Activated naive CD4-positive, alpha-beta T cell treated with anti-CD3 and anti-CD28 coated beads, Interleukin-2, amount 50 U/mL, for 72 hours (primary cell): ENCODE data around the gene PALM. TPM values are rescaled to one million over a fixed set of nuclear protein-coding genes. Genes with fewer than 3 reads are reported as not detected.
"Not testable (repeated sequence)": the region's sequence is repeated elsewhere in the genome, so short reads cannot be mapped to it uniquely, and the experiment has no call there.

Source experiments
- ATAC-seq, 2 donors: fragments of 150-1000 bp; cut with Tn5 transposase; 2 replicates each; pipeline ENCODE4 v1.10.0; 2021; ENCODE audit warnings: mild to moderate bottlenecking in 2 of 2, moderate library complexity in 2 of 2
- DNase-seq, 2 donors: peaks; one replicate each; pipeline ENCODE4 v3.0.0; 2021 to 2022; ENCODE audit warnings: low spot score in 2 of 2
- H3K27ac Mint-ChIP-seq, 2 donors: one replicate each; pipeline ENCODE4 v1.8.0; 2022; ENCODE audit warnings: mild to moderate bottlenecking in 2 of 2, mixed read lengths in 2 of 2
- H3K36me3 Mint-ChIP-seq, 2 donors: one replicate each; pipeline ENCODE4 v1.8.0; 2022; ENCODE audit warnings: mixed read lengths in 2 of 2
- H3K9me3 Mint-ChIP-seq, 2 donors: one replicate each; pipeline ENCODE4 v1.8.0; 2022; ENCODE audit warnings: mixed read lengths in 2 of 2
- total RNA-seq, 2 donors: library from RNA; stranded (reverse); gene quantifications; one replicate each; pipeline ENCODE4 v1.2.3, GENCODE V29; 2022

Gene PALM
- total RNA-seq, 2 donors from 2014 or later: 0.66 TPM; not detected in 1

- Mint-ChIP-seq H3K36me3 (peaks cover 7 to 9% of the 10 kb centered on the region in 2 donors), H3K27ac (no peak overlapping the region), H3K9me3 (peaks cover 4 to 8% of the 10 kb centered on the region in 2 donors)
- ATAC-seq (no peak), DNase-seq (no peak)
Observed at GRCh38 chr19:718991-719512, 10.3 kb downstream of the PALM start.

DNA sequence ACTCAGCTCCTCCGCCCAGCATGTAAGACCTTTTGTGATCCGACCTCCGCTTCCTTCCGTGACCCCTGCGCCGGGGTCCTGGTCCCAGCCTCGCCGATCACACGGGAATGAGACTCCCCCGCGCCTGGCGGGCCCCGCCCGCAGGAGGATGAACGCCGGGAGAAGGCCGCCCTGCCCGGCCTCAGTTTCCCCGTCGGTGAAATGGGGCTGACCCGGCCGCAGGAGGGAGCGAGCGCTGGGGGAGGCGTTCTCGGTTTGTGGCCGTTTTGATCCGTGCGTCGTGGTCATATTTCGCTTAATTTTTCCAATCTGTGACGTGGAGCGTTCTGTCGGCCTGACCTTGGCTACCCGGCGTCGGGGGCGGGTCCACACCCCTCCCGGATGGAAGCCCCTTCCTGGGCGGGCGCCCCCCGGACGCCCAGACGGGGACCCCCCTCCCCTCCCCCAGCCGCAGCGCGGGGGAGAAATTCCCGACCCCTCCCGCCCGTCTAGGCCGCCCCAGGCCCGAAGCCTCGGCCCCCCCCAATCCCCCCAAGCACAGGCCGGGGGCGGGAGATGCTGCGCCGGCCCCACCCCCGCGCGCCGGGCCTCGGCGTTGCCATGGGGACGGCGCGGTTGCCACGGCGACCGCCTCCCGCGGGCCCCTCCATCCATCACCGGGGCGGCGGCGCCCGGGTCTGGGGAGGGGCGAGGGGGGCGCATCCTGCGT, 11.1 kb downstream of the PALM start:
- H3K27ac Mint-ChIP-seq: no peak overlapping the region
- no peak for ATAC-seq
- H3K9me3 Mint-ChIP-seq: peaks cover 4 to 8% of the 10 kb centered on the region in 2 donors
- no peak for DNase-seq
- H3K36me3 Mint-ChIP-seq: peaks cover 7 to 9% of the 10 kb centered on the region in 2 donors

GRCh38 chr19:720345-721160, 11.8 kb downstream of the PALM start:
- Mint-ChIP-seq H3K9me3 (peaks cover under 1 to 5% of the 10 kb centered on the region in 2 donors), H3K27ac (no peak overlapping the region), H3K36me3 (peaks cover 3 to 5% of the 10 kb centered on the region in 2 donors)
- no peak for DNase-seq
- no peak for ATAC-seq

GRCh38 chr19:722553-723101, 13.9 kb downstream of the PALM start:
- H3K27ac Mint-ChIP-seq: no peak overlapping the region
- no peak for DNase-seq
- H3K9me3 Mint-ChIP-seq: no peaks in the 10 kb centered on the region
- no peak for ATAC-seq
- no peaks in the 10 kb centered on the region for H3K36me3 Mint-ChIP-seq

- no peak for ATAC-seq
- Mint-ChIP-seq H3K9me3 (no peaks in the 10 kb centered on the region), H3K27ac (no peak overlapping the region), H3K36me3 (no peaks in the 10 kb centered on the region)
- no peak for DNase-seq
Observed at GRCh38 chr19:723247-723646, 14.5 kb downstream of the PALM start.

DNA sequence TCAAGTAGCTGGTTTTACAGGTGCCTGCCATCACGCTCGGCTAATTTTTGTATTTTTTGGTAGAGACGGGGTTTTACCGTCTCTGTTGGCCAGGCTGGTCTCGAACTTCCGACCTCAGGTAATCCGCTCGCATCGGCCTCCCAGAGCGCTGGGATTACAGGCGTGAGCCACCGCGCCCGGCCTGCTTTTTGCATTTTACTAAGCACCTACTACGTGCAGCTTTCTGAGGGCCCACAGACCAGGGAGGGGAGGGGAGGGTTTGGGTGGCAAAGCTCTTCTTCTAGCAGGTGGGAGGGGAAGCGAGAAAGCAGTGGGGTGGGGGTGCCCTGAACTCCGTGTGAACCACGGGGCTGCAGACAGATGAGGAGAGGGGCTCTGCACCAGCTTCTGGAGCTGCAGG, 15.0 kb downstream of the PALM start:
- H3K36me3 Mint-ChIP-seq: no peaks in the 10 kb centered on the region
- H3K27ac Mint-ChIP-seq: no peak overlapping the region
- H3K9me3 Mint-ChIP-seq: no peaks in the 10 kb centered on the region
- DNase-seq (no peak), ATAC-seq (no peak)

DNA sequence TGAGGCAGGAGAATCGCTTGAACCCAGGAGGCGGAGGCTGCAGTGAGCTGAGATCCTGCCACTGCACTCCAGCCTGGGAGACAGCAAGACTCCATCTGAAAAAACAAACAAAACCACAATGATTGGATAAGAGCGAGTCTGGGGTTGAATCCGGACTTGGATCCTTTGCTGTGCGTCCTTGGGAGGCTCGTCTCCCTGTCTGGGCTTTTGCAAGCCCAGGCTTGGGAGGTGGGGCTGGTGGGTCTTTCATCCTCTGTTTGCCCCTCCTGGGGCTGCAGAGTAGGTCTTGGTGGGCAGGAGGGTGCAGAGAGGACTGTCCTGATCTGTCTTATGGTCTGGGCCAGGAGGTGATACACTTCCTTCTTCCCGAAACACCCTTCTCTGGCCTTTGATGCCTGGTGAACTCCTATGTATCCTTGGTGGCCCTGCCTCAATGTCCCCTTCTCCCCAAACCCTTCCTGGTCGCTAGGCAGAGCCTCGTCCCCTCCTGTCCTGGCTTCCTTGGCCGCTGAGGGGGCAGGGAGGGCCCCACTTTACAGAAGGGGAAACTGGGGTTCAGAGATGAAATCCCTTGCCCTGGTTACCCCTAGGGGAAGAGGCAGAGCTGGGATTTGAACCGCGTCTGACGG, 16.8 kb downstream of the PALM start:
- Mint-ChIP-seq H3K36me3 (no peaks in the 10 kb centered on the region), H3K9me3 (no peaks in the 10 kb centered on the region), H3K27ac (no peak overlapping the region)
- no peak for ATAC-seq
- DNase-seq: no peak

DNA sequence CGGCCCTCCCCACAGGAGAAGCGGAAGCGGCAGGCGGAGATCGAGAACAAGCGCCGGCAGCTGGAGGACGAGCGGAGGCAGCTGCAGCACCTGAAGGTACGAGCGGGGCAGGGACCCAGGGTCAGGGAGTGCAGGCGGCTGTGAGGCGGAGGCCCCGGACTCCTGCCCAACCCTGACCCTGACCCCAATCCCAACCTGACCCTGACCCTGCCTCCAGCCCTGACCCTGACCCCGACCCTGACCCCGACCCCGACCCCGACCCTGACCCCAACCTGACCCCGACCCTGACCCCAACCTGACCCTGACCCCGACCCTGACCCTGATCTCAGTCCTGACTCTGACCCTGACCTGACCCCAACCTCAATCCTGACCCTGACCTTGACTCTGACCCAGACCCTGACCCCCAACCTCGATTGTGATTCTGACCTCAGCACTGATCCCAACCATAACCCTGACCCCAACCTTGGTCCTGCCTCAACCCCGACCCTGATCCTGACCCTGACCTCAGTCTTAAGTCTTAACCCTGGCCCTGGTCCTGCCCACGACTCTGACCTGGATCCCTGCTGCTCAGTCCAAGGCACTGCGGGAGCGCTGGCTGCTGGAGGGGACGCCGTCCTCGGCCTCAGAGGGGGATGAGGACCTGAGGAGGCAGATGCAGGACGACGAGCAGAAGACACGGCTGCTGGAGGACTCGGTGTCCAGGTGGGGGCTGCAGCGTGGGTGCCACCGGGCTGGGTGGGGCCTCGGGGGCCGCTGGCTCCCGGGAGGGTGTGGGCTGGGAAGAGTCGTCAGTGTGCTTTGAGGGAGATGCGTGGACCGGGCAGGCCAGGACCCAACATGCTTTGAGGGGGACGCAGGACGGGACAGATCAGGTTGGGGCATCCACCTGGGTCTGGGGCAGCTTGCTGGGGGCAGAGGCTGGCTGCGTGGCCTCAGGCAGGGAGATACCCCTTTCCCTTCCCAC, 18.5 kb downstream of the PALM start:
- Mint-ChIP-seq H3K36me3 (no peaks in the 10 kb centered on the region), H3K27ac (no peak overlapping the region), H3K9me3 (no peaks in the 10 kb centered on the region)
- DNase-seq (no peak), ATAC-seq (no peak)

- DNase-seq: no peak
- H3K27ac Mint-ChIP-seq: no peak overlapping the region
- no peaks in the 10 kb centered on the region for H3K9me3 Mint-ChIP-seq
- no peak for ATAC-seq
- no peaks in the 10 kb centered on the region for H3K36me3 Mint-ChIP-seq
Observed at GRCh38 chr19:728011-728410, 19.3 kb downstream of the PALM start.

DNA sequence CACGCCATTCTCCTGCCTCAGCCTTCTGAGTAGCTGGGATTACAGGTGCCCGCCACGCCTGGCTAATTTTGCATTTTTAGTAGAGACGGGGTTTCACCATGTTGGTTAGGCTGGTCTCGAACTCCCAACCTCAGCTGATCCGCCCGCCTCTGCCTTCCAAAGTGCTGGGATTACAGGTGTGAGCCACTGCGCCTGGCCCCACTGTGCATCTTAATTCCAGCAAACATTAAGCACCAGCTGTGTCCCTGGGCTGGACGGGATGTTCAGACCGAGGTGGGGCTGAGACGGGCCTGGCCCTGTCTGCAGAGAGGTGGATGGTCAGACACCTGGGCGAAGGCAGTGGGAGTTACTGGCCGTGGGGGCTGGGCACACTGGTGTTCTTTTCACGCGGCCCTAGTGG, 20.8 kb downstream of the PALM start:
- ATAC-seq, H3K9me3 Mint-ChIP-seq, DNase-seq, H3K36me3 Mint-ChIP-seq, H3K27ac Mint-ChIP-seq: not testable (repeated sequence)

DNA sequence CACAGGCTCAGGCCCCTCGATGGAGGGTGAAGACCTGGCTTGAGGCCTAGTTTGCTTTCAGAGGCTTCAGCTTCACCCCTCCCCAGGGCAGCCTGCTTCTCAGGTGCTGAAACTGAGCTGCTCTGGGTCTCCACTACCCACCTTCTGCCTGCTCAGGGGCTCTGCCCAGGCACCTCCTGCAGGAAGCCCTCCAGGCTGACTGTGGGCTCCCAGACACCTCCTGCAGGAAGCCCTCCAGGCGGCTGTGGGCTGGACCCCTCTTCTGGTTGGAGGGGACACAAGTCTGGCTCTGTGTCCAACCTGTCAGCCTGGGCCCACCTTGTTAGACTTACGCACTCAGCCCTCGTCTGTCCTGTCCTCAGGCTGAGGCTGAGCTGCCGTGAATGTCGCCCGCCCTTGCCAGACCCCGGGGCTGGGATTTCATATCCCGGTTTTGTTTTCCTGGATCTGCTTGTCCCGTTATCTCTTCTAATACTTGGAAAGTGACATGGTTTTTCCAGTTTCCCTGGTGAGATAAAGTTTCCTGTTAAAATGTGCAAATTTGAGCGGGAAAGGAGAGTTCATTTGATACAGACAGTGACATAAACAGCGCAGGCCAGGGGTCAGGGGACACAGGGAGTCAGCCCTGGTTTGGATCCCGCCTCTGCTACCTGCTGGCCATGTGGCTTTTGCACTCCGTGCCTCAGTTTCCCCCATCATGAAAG, 21.4 kb downstream of the PALM start:
- no peaks in the 10 kb centered on the region for H3K36me3 Mint-ChIP-seq
- H3K9me3 Mint-ChIP-seq: no peaks in the 10 kb centered on the region
- no peak for ATAC-seq
- no peak for DNase-seq
- H3K27ac Mint-ChIP-seq: peak overlapping the region in 1 of 2 donors; percentile 44

GRCh38 chr19:731000-731399, 22.3 kb downstream of the PALM start:
- DNase-seq: no peak
- no peaks in the 10 kb centered on the region for H3K9me3 Mint-ChIP-seq
- no peak for ATAC-seq
- no peak overlapping the region for H3K27ac Mint-ChIP-seq
- H3K36me3 Mint-ChIP-seq: no peaks in the 10 kb centered on the region

DNA sequence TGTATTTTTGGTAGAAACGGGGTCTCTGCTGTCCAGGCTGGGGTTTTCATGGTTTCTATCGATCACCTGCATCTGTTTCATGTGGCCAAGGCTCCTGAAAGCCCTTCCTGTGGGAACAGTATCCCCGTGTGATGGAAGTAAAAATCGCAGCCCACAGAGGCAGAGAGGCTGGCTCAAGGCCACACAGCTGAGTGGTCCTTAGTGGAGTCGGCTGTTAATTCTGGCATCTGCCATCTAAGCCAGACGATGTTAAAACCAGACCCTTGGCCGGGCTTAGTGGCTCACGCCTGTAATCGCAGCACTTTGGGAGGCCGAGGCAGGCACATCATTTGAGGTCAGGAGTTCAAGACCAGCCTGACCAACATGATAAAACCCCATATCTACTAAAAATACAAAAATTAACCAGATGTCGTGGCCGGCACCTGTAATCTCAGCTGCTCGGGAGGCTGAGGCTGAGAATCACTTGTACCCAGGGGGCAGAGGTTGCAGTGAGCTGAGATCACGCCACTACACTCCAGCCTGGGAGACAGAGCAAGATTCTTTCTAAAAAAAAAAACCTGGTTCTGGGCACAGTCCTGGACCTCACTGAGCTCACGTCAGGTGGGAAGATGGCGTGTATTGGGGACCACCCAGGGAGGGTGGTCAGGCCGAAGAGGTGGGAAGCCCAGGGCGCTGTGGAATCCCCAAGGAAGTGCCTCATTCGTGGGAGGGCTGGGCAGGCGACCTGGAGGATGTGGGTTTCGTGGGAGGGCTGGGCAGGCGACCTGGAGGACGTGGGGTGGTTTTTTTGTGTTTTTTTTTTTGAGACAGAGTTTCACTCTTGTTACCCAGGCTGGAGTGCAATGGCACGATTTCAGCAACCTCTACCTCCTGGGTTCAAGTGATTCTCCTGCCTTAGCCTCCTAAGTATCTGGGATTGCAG, 23.7 kb downstream of the PALM start:
- H3K9me3 Mint-ChIP-seq: no peaks in the 10 kb centered on the region
- peak overlapping the region in 1 of 2 donors; percentile 82 for H3K27ac Mint-ChIP-seq
- H3K36me3 Mint-ChIP-seq: no peaks in the 10 kb centered on the region
- ATAC-seq: no peak
- DNase-seq: no peak

- ATAC-seq (no peak), DNase-seq (no peak)
- no peaks in the 10 kb centered on the region for H3K36me3 Mint-ChIP-seq
- peak overlapping the region in 1 of 2 donors; percentile 42 for H3K27ac Mint-ChIP-seq
- H3K9me3 Mint-ChIP-seq: no peaks in the 10 kb centered on the region
Observed at GRCh38 chr19:734716-735115, 26.0 kb downstream of the PALM start.

GRCh38 chr19:736125-736524, 27.4 kb downstream of the PALM start:
- no peaks in the 10 kb centered on the region for H3K9me3 Mint-ChIP-seq
- no peak for ATAC-seq

More at GRCh38 chr19:736125-736524, 27.4 kb downstream of the PALM start:
- Mint-ChIP-seq H3K36me3 (no peaks in the 10 kb centered on the region), H3K27ac (no peak overlapping the region)
- no peak for DNase-seq
